Thyroid gland (tissue), 4 donors: ENCODE results near the gene TTC8.

Experiments
- CTCF ChIP-seq, 6 experiments: fragments of 200-600 bp in 3 of 6; fragments of 450-650 bp in 3 of 6; sonication (generic) in 3 of 6; IDR thresholded peaks; one replicate each; pipeline ENCODE4 v1.5.1; 2016 to 2019; ENCODE audit warnings: antibody characterized with exemption in 6 of 6, mild to moderate bottlenecking in 2 of 6, inconsistent platforms in 1 of 6, moderate library complexity in 1 of 6
- POLR2A ChIP-seq, 2 donors: fragments of 450-650 bp; IDR thresholded peaks; one replicate each; pipeline ENCODE4 v1.6.1; 2017; ENCODE audit warnings: antibody characterized with exemption in 2 of 2, mild to moderate bottlenecking in 2 of 2, moderate library complexity in 1 of 2

GRCh38 chr14:88879022-88879421 is 54.6 kb downstream of the TTC8 start:
- TF ChIP-seq CTCF (IDR thresholded peaks at IDR 0.05) (no peak), POLR2A (IDR thresholded peaks at IDR 0.05) (no peak)
